ENCODE results near the gene COL23A1. TPM values are rescaled to one million over a fixed set of nuclear protein-coding genes. Genes with fewer than 3 reads are reported as not detected.

The COL23A1 gene
- total RNA-seq, 1 donor from 2014 or later, result 2.0 TPM

DNA sequence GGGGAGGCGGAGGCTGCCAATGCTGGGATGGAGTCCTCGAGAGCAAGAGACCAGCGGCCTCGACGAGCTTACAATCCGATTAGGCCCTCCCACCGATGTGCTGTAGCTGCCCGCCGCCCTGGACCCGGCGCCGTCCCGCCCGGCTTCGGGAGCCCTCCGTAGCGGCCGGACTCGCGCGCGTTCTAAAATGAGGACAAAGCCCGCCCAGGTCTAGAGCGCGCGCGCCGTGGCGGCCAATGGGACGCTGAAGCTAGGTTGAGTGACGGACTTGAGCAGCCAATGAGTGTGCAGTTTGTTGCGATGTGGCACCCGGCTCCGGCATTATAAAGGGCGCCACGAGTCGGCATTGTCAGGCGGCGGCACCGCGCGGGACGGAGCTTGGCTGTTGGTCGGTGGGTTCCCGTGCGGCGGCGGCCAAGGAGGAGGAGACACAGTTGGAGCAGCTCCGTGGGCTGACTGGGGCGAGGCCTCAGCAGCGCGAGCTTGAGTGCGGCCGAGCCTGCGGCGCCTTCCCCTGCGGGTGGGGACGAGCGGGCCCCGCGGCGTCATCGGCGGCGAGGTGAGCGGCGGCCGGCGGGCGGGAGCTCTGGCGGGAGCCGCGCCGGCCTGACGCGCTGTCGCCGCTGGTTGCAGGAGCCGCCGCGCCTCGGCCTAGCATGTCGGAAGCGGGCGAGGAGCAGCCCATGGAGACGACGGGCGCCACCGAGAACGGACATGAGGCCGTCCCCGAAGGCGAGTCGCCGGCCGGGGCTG is 385.8 kb downstream of the COL23A1 start, which contains the start of gene HNRNPAB:
HNRNPAB (plus strand) TSS at position 352 of the 753 bp plus-strand sequence; CDS start at position 657, 305 bp downstream.
- Histone ChIP-seq H3K4me1 (peaks cover 30% of the 10 kb centered on the region), H3K9me3 (no peaks in the 10 kb centered on the region), H3K4me3 (peak within 1 kb of the TSS; percentile 77), H3K36me3 (peaks cover 34% of the 10 kb centered on the region), H3K27ac (peak within 1 kb of the TSS; percentile 91), H3K27me3 (no peaks in the 10 kb centered on the region)
- intact Hi-C loops (cut with DNase I), result no loop called here
- peak; percentile 96 for DNase-seq
- TF ChIP-seq, protein P1, sequence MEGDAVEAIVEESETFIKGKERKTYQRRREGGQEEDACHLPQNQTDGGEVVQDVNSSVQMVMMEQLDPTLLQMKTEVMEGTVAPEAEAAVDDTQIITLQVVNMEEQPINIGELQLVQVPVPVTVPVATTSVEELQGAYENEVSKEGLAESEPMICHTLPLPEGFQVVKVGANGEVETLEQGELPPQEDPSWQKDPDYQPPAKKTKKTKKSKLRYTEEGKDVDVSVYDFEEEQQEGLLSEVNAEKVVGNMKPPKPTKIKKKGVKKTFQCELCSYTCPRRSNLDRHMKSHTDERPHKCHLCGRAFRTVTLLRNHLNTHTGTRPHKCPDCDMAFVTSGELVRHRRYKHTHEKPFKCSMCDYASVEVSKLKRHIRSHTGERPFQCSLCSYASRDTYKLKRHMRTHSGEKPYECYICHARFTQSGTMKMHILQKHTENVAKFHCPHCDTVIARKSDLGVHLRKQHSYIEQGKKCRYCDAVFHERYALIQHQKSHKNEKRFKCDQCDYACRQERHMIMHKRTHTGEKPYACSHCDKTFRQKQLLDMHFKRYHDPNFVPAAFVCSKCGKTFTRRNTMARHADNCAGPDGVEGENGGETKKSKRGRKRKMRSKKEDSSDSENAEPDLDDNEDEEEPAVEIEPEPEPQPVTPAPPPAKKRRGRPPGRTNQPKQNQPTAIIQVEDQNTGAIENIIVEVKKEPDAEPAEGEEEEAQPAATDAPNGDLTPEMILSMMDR (IDR thresholded peaks at IDR 0.05), result no peak
- ATAC-seq, result peak; percentile 93

DNA sequence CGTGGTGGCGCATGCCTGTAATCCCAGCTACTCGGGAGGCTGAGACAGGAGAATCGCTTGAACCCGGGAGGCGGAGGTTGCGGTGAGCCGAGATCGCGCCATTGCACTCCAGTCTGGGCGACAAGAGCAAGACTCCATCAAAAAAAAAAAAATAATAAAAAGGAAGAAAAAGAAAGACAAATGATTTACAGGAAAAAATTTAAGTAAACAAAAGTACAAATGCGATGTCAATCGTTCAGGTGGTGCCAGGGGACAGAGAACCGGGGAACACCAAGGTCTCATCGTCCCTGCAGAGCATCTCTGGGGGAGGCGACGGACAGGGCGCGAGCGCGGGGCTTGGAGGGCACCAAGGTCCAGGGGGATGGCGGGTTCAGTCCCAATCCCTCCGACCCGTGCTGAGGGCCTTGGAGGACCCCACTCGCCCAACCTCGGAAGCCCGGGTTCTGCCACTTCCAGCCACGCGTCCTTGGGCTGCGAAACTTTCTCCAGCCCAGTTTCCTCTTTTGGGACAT is 386.5 kb downstream of the COL23A1 start:
- Histone ChIP-seq H3K4me3 (peak overlapping the region; percentile 77), H3K4me1 (peaks cover 30% of the 10 kb centered on the region), H3K9me3 (no peaks in the 10 kb centered on the region), H3K27me3 (no peaks in the 10 kb centered on the region), H3K27ac (peak overlapping the region; percentile 91), H3K36me3 (peaks cover 27% of the 10 kb centered on the region)
- intact Hi-C loops (cut with DNase I), result no loop called here
- ATAC-seq (no peak), DNase-seq (no peak)
- TF ChIP-seq, protein P1 (IDR thresholded peaks at IDR 0.05), result no peak

DNA sequence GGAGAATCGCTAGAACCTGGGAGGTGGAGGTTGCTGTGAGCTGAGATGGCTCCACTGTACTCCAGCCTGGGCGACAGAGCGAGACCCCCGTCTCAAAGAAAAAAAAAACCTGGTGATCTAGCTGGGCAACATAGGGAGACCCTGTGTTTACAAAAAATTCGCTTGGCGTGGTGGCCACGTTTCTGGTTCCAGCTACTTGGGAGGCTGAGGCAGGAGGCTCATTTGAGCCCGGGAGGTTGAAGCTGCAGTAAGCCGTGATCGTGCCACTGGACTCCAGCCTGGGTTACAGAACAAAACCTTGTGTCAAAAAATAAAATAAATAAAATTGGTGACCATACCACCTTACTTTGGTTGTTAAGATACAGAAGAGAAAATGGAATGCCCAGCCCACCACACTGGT is 387.7 kb downstream of the COL23A1 start:
- no peak overlapping the region for H3K27ac ChIP-seq
- DNase-seq (no peak), ATAC-seq (no peak)
- H3K4me3 ChIP-seq, result no peak overlapping the region
- peaks cover 15% of the 10 kb centered on the region for H3K36me3 ChIP-seq
- H3K27me3 ChIP-seq, result no peaks in the 10 kb centered on the region
- peaks cover 24% of the 10 kb centered on the region for H3K4me1 ChIP-seq
- intact Hi-C loops (cut with DNase I), result no loop called here
- H3K9me3 ChIP-seq, result no peaks in the 10 kb centered on the region
- TF ChIP-seq, protein P1 (IDR thresholded peaks at IDR 0.05), result no peak

DNA sequence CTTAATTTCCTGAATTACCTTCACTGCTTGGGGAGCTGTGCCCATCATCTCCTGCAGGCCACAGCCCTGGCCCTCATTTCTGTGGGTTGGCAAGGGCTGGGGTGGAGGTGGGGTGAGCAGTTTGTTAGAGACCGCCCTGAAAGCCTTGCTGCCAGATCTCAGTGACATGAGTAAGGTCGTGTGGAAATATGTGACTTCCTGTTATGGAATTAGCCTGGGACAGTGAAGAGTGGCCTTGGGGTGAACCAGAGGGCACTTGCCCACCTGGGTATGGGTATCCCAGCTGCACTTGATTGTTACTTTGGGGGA is 388.3 kb downstream of the COL23A1 start:
- intact Hi-C loops (cut with DNase I), result no loop called here
- Histone ChIP-seq H3K9me3 (no peaks in the 10 kb centered on the region), H3K4me3 (no peak overlapping the region), H3K4me1 (peaks cover 18% of the 10 kb centered on the region), H3K27me3 (no peaks in the 10 kb centered on the region), H3K36me3 (peaks cover 9% of the 10 kb centered on the region), H3K27ac (no peak overlapping the region)
- ATAC-seq, result no peak
- TF ChIP-seq, protein P1 (IDR thresholded peaks at IDR 0.05), result no peak
- no peak for DNase-seq

DNA sequence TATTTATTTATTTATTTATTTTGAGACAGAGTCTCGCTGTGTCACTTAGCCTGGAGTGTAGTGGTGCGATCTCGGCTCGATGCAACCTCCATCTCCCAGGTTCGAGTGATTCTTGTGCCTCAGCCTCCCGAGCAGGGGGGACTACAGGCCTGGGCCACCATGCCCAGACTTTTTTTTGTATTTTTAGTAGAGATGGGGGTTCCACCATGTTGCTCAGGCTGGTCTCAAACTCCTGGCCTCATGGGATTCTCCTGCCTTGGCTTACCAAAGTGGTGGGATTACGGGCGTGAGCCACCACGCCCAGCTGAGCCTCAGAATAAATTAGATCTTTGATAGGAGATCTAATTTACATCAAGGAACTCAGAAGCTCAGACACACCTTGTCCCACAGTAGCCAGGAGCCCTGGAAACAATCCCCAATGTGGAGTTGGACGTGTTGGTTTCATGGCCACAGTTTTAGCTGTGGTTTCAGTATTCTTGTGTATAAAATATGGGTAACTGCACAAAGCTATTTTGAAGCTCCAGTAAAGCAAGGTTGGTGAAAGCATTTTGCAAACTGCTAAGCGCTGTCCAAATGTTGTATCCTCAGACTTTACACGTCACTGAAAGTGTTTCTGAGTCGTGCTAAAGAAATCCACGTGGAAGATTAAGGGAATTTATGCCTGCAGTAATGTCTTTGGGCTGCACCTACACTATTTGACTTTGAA is 388.8 kb downstream of the COL23A1 start:
- intact Hi-C loops (cut with DNase I), result no loop called here
- Histone ChIP-seq H3K4me3 (no peak overlapping the region), H3K27me3 (no peaks in the 10 kb centered on the region), H3K27ac (no peak overlapping the region), H3K9me3 (no peaks in the 10 kb centered on the region), H3K4me1 (peaks cover 12% of the 10 kb centered on the region), H3K36me3 (peaks cover 4% of the 10 kb centered on the region)
- ATAC-seq (no peak), DNase-seq (no peak)
- TF ChIP-seq, protein P1 (IDR thresholded peaks at IDR 0.05), result no peak
